ENCODE data around the gene TENT4A.

DNA sequence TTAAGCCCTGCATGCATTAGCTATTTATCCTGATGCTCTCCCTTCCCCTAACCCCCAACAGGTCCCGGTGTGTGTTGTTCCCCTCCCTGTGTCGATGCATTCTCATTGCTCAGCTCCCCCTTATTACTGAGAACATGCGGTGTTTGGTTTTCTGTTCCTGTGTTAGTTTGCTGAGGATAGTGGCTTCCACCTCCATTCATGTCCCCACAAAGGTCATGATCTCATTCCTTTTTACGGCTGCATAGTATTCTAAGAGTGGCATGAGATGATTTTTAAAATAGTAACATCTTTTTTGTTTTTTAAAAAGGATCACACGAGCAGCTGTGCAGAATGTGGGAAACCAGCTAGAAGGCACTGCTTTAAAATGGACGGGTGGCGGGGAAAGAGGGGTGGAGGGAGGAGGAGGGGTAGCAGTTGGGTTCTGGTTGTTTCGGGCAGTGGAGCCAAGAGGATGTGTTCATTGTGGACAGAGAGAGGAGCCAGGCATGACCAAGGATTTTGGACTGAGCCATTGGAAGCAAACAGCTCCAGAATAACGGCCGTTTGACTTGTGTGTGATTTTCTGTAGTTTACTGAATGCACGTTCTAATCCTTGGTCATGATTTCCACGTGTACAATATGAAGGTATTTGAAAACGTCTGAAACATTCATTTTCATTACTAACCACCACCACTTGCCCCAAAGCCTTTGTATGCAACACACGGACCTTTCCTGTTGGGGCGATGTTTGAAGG, 1.7 kb upstream of the TENT4A start:
- TF ChIP-seq, protein P1, sequence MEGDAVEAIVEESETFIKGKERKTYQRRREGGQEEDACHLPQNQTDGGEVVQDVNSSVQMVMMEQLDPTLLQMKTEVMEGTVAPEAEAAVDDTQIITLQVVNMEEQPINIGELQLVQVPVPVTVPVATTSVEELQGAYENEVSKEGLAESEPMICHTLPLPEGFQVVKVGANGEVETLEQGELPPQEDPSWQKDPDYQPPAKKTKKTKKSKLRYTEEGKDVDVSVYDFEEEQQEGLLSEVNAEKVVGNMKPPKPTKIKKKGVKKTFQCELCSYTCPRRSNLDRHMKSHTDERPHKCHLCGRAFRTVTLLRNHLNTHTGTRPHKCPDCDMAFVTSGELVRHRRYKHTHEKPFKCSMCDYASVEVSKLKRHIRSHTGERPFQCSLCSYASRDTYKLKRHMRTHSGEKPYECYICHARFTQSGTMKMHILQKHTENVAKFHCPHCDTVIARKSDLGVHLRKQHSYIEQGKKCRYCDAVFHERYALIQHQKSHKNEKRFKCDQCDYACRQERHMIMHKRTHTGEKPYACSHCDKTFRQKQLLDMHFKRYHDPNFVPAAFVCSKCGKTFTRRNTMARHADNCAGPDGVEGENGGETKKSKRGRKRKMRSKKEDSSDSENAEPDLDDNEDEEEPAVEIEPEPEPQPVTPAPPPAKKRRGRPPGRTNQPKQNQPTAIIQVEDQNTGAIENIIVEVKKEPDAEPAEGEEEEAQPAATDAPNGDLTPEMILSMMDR (IDR thresholded peaks at IDR 0.05; ENCODE audit: borderline replicate concordance, extremely low read depth, low read length, poor library complexity, severe bottlenecking), result no peak
- TF ChIP-seq EZH2 (IDR thresholded peaks at IDR 0.05; ENCODE audit: borderline replicate concordance, low read depth, low read length, severe bottlenecking), result no peak

All from DND-41 (cell line).